GM23338 (cell line): ENCODE measurements around the gene NFATC1. TPM values are rescaled to one million over a fixed set of nuclear protein-coding genes. Genes with fewer than 3 reads are reported as not detected.

ENCODE experiments used
- ATAC-seq: fragments of 200-7000 bp; cut with Tn5 transposase; 3 replicates; pipeline ENCODE4 v1.9.1; 2020
- DNase-seq: peaks from one replicate; pipeline ENCODE4 v3.0.0-alpha.2; 2015; ENCODE audit warnings: low spot score
- H2AFZ ChIP-seq: fragments of 200-600 bp; sonication (generic); 2 replicates; pipeline ENCODE4 v1.8.0; 2016; ENCODE audit warnings: antibody characterized with exemption, mild to moderate bottlenecking, moderate library complexity
- H3F3A ChIP-seq: fragments of 200-600 bp; sonication (generic); replicated peaks from 2 replicates; pipeline ENCODE4 v1.8.0; 2017; ENCODE audit warnings: antibody characterized with exemption, mixed run types, low read depth
- H3K27ac ChIP-seq: fragments of 200-600 bp; sonication (generic); 2 replicates; pipeline ENCODE4 v1.6.1; 2016; ENCODE audit warnings: low read depth
- H3K27me3 ChIP-seq: fragments of 200-600 bp; sonication (generic); 2 replicates; pipeline ENCODE4 v1.8.0; 2016; ENCODE audit warnings: mild to moderate bottlenecking, mixed run types, moderate library complexity; ENCODE audit not compliant: insufficient read depth
- H3K36me3 ChIP-seq: fragments of 200-600 bp; sonication (generic); 2 replicates; pipeline ENCODE4 v1.8.0; 2016; ENCODE audit warnings: mild to moderate bottlenecking; ENCODE audit not compliant: insufficient read depth
- H3K4me1 ChIP-seq: fragments of 200-600 bp; sonication (generic); 2 replicates; pipeline ENCODE4 v1.8.0; 2016; ENCODE audit warnings: mild to moderate bottlenecking, moderate library complexity; ENCODE audit not compliant: insufficient read depth
- H3K4me2 ChIP-seq: fragments of 200-600 bp; sonication (generic); 2 replicates; pipeline ENCODE4 v1.7.1; 2017; ENCODE audit warnings: mixed run types
- H3K4me3 ChIP-seq: fragments of 200-600 bp; sonication (generic); 2 replicates; pipeline ENCODE4 v1.6.1; 2016; ENCODE audit warnings: mixed run types
- H3K79me2 ChIP-seq: fragments of 200-600 bp; sonication (generic); replicated peaks from 2 replicates; pipeline ENCODE4 v1.8.0; 2017; ENCODE audit warnings: mild to moderate bottlenecking; ENCODE audit not compliant: insufficient read depth
- H3K9me2 ChIP-seq: fragments of 200-600 bp; sonication (generic); 2 replicates; pipeline ENCODE4 v1.8.0; 2017; ENCODE audit not compliant: insufficient read depth
- H4K20me1 ChIP-seq: fragments of 200-600 bp; sonication (generic); replicated peaks from 2 replicates; pipeline ENCODE4 v1.8.0; 2017; ENCODE audit warnings: mild to moderate bottlenecking; ENCODE audit not compliant: insufficient read depth
- H3K27ac Mint-ChIP-seq: 2 replicates; pipeline ENCODE4 v1.8.0; 2020; ENCODE audit warnings: inconsistent platforms, mild to moderate bottlenecking, moderate library complexity, mixed read lengths
- H3K27me3 Mint-ChIP-seq: 3 replicates; pipeline ENCODE4 v1.8.0; 2022; ENCODE audit warnings: low read depth, mild to moderate bottlenecking, moderate library complexity, mixed read lengths, inconsistent platforms; ENCODE audit not compliant: insufficient read depth, poor library complexity
- H3K36me3 Mint-ChIP-seq: 3 replicates; pipeline ENCODE4 v1.8.0; 2021; ENCODE audit warnings: low read depth, mild to moderate bottlenecking, inconsistent platforms, moderate library complexity, mixed read lengths
- H3K4me1 Mint-ChIP-seq: 3 replicates; pipeline ENCODE4 v1.8.0; 2020; ENCODE audit warnings: mild to moderate bottlenecking, inconsistent platforms, mixed read lengths
- H3K4me3 Mint-ChIP-seq: 3 replicates; pipeline ENCODE4 v1.8.0; 2021; ENCODE audit warnings: moderate library complexity, mild to moderate bottlenecking, inconsistent platforms, mixed read lengths
- H3K9me3 Mint-ChIP-seq: 3 replicates; pipeline ENCODE4 v1.8.0; 2020; ENCODE audit warnings: moderate library complexity, mild to moderate bottlenecking, inconsistent platforms, mixed read lengths
- CREB1 ChIP-seq: fragments of 250-450 bp; sonication (Bioruptor Pico); IDR thresholded peaks from 2 replicates; pipeline ENCODE4 v1.5.0; 2020; ENCODE audit warnings: low read depth, mild to moderate bottlenecking, moderate library complexity
- JUNB ChIP-seq: IDR thresholded peaks from one replicate; pipeline ENCODE4 v1.6.1; 2016; ENCODE audit warnings: antibody characterized with exemption; ENCODE audit not compliant: unreplicated experiment
- POLR2AphosphoS5 ChIP-seq: IDR thresholded peaks from 2 replicates; pipeline ENCODE4 v1.6.1; 2016; ENCODE audit warnings: antibody characterized with exemption, low read depth
- ZNF114 ChIP-seq: fragments of 250-450 bp; sonication (Bioruptor Pico); IDR thresholded peaks from 2 replicates; pipeline ENCODE4 v1.5.0; 2020; ENCODE audit warnings: mild to moderate bottlenecking, moderate library complexity
- ZNF462 ChIP-seq: fragments of 250-450 bp; sonication (Bioruptor Pico); IDR thresholded peaks from 2 replicates; pipeline ENCODE4 v1.5.0; 2020; ENCODE audit warnings: mild to moderate bottlenecking, moderate library complexity
- polyA plus RNA-seq: library from polyadenylated mRNA; unstranded; fragments of >200 nt; fragmentation: Nextera tagmentation; extraction: Ambion mirVana; gene quantifications from 2 replicates; pipeline ENCODE4 v1.2.1, GENCODE V29; 2016
- total RNA-seq: library from RNA; depleted of rRNA; stranded (reverse); fragments of >200 nt; shearing (Covaris generic); gene quantifications from 2 replicates; pipeline ENCODE4 v1.2.3, GENCODE V29; 2014

Gene NFATC1
- total and polyA plus RNA-seq, 2 experiments from 2014 or later: 3.9 to 6.4 TPM

GRCh38 chr18:79447703-79448367 is 52.1 kb downstream of the NFATC1 start (continued):
- TF ChIP-seq ZNF462 (CRISPR knock-in tag) (no peak), JUNB (no peak), CREB1 (CRISPR knock-in tag) (no peak)

- DNase-seq: no peak
- peaks cover 12% of the 10 kb centered on the region for H3K4me1 Mint-ChIP-seq
- no peaks in the 10 kb centered on the region for H3K79me2 ChIP-seq
- no peaks in the 10 kb centered on the region for H3K27me3 ChIP-seq
- no peak overlapping the region for H3K4me3 ChIP-seq
- no peak overlapping the region for H3K4me2 ChIP-seq
- no peak overlapping the region for H3K27ac Mint-ChIP-seq
- no peaks in the 10 kb centered on the region for H4K20me1 ChIP-seq
- peaks cover 11% of the 10 kb centered on the region for H3K27me3 Mint-ChIP-seq
- no peak overlapping the region for H3K4me3 Mint-ChIP-seq
- H3K4me1 ChIP-seq: no peaks in the 10 kb centered on the region
- H3K27ac ChIP-seq: no peak overlapping the region
- no peaks in the 10 kb centered on the region for H3K36me3 Mint-ChIP-seq
- no peaks in the 10 kb centered on the region for H3F3A ChIP-seq
- H2AFZ ChIP-seq: no peak overlapping the region
- no peak for ATAC-seq
- no peaks in the 10 kb centered on the region for H3K36me3 ChIP-seq
- H3K9me3 Mint-ChIP-seq: no peaks in the 10 kb centered on the region
- H3K9me2 ChIP-seq: no peaks in the 10 kb centered on the region
- TF ChIP-seq POLR2AphosphoS5 (no peak), ZNF114 (CRISPR knock-in tag) (no peak), ZNF462 (CRISPR knock-in tag) (no peak), CREB1 (CRISPR knock-in tag) (no peak)
Observed at GRCh38 chr18:79448621-79449020, 52.9 kb downstream of the NFATC1 start.
